Peyer's patch (tissue), 4 donors: ENCODE results near the gene GRAMD2A.

Source experiments
- POLR2A ChIP-seq, 2 donors: fragments of 450-650 bp; IDR thresholded peaks; one replicate each; pipeline ENCODE4 v1.5.1; 2017; ENCODE audit warnings: antibody characterized with exemption in 2 of 2, mild to moderate bottlenecking in 2 of 2, moderate library complexity in 2 of 2
- TF ChIP-seq, protein P1 (sequence below), 6 experiments: fragments of 450-650 bp in 4 of 6; fragments of 200-600 bp in 2 of 6; sonication (generic) in 1 of 6; IDR thresholded peaks; one replicate each; pipeline ENCODE4 v1.5.1; 2017 to 2019; ENCODE audit warnings: antibody characterized with exemption in 6 of 6, mild to moderate bottlenecking in 3 of 6, moderate library complexity in 1 of 6

DNA sequence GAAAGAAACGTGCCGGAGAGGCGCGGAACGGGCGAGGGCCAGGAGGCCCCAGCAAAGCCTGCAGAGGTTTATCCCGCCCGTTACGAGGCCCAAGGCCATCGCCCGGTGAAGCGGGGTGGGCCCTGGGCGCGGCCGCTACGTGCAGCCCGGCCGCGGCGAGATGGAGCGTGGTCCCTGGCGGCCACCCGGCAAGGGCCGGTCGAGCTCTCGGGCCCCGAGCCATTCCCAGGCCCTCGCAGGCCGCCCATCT lies 32.3 kb upstream of the GRAMD2A start:
- TF ChIP-seq, protein P1, sequence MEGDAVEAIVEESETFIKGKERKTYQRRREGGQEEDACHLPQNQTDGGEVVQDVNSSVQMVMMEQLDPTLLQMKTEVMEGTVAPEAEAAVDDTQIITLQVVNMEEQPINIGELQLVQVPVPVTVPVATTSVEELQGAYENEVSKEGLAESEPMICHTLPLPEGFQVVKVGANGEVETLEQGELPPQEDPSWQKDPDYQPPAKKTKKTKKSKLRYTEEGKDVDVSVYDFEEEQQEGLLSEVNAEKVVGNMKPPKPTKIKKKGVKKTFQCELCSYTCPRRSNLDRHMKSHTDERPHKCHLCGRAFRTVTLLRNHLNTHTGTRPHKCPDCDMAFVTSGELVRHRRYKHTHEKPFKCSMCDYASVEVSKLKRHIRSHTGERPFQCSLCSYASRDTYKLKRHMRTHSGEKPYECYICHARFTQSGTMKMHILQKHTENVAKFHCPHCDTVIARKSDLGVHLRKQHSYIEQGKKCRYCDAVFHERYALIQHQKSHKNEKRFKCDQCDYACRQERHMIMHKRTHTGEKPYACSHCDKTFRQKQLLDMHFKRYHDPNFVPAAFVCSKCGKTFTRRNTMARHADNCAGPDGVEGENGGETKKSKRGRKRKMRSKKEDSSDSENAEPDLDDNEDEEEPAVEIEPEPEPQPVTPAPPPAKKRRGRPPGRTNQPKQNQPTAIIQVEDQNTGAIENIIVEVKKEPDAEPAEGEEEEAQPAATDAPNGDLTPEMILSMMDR (IDR thresholded peaks at IDR 0.05), result no peak
- TF ChIP-seq POLR2A (IDR thresholded peaks at IDR 0.05), result no peak
